ENCODE results near the gene KISS1. TPM values are rescaled to one million over a fixed set of nuclear protein-coding genes. Genes with fewer than 3 reads are reported as not detected.

Gene KISS1
- total RNA-seq, 1 experiment from 2014 or later, result 1.3 TPM

DNA sequence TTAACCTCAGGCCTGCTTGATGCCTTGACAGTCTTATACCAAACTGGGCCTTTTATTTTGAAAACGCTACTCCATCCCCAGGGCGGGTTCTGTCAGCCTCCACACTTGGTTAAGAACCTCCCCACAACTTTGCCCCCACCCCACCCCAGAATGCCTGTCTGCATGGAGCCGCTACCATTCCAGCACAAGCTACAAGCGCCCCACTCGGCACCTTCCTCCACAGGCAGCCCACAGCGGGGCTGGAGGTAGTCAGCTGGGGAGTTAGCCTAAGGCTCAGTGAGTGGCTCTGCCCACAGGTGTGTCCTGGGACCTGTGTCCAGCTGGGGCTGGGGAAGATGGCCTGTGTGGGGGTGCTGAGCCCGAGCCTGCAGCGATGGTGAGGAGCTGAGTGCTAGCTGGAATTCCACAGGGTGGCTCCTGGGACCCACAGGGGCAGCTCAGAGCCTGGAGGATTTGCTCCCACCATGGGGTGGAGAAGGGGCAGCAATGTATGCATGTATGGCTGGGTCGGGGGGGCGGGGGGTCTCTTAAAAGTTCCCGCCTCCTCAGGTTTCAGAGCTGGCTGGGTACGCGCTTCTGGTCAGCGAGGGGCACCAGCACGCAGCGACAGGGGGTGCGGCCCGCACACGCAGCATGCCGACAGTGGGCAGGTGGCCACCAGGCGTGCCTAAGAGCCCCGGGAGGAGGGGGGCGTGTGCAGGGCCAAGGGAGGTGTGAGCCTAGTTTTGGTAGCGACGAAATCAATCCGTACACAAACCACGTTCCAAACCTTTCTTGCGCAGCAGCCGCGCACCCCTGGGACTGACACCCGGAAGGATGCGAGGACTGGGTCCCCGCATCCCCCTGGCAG lies 45.4 kb downstream of the KISS1 start:
- Histone ChIP-seq H3K27ac (ENCODE audit: low read depth, low read length) (peak overlapping the region; percentile 37; the same call in 1 of the 2 replicates), H4K20me1 (ENCODE audit: insufficient read depth) (no peaks in the 10 kb centered on the region), H3K4me3 (replicated peaks in 1 of 2; ENCODE audit: low read depth in 1 of 2, low read length in 2 of 2) (peak overlapping the region; percentile 51 to 71), H3K36me3 (ENCODE audit: control insufficient read depth in 1 of 2, insufficient read depth in 2 of 2, low read length in 2 of 2) (no peaks in the 10 kb centered on the region), H3K79me2 (ENCODE audit: insufficient read depth, low read length) (no peaks in the 10 kb centered on the region), H3K4me2 (ENCODE audit: low read length) (peak overlapping the region; percentile 97), H3K4me1 (ENCODE audit: control insufficient read depth in 1 of 2, insufficient read depth in 2 of 2, low read length in 2 of 2) (peaks cover 8 to 27% of the 10 kb centered on the region in 2 experiments), H3K9me2 (ENCODE audit: insufficient read depth) (no peaks in the 10 kb centered on the region), H3K9me3 (ENCODE audit: control insufficient read depth in 1 of 2, insufficient read depth in 1 of 2, low read depth in 1 of 2, low read length in 2 of 2) (no peaks in the 10 kb centered on the region), H3K9ac (ENCODE audit: low read length) (peak overlapping the region; percentile 72), H3K27me3 (ENCODE audit: insufficient read depth, low read length) (no peaks in the 10 kb centered on the region), H2AFZ (ENCODE audit: low read depth, low read length, poor library complexity, severe bottlenecking) (no peak overlapping the region)
- intact Hi-C loops (cut with micrococcal nuclease), result no loop called here
- ATAC-seq (peak; percentile 20), DNase-seq (ENCODE audit: low read depth, low spot score) (no peak)
- no peak for TF ChIP-seq POLR2AphosphoS5 (IDR thresholded peaks at IDR 0.05; ENCODE audit: low read depth, low read length)
- no peak for TF ChIP-seq EGR1 (IDR thresholded peaks at IDR 0.05; ENCODE audit: low read depth)
- TF ChIP-seq, protein P1, sequence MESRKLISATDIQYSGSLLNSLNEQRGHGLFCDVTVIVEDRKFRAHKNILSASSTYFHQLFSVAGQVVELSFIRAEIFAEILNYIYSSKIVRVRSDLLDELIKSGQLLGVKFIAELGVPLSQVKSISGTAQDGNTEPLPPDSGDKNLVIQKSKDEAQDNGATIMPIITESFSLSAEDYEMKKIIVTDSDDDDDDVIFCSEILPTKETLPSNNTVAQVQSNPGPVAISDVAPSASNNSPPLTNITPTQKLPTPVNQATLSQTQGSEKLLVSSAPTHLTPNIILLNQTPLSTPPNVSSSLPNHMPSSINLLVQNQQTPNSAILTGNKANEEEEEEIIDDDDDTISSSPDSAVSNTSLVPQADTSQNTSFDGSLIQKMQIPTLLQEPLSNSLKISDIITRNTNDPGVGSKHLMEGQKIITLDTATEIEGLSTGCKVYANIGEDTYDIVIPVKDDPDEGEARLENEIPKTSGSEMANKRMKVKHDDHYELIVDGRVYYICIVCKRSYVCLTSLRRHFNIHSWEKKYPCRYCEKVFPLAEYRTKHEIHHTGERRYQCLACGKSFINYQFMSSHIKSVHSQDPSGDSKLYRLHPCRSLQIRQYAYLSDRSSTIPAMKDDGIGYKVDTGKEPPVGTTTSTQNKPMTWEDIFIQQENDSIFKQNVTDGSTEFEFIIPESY (IDR thresholded peaks at IDR 0.05; ENCODE audit: extremely low read depth, insufficient replicate concordance, low read length), result no peak
- TF ChIP-seq EZH2 (IDR thresholded peaks at IDR 0.05), result no peak
- TF ChIP-seq POLR2A (IDR thresholded peaks at IDR 0.05; ENCODE audit: borderline replicate concordance, extremely low read depth, insufficient read depth, insufficient read length), result no peak
- TF ChIP-seq JUND (IDR thresholded peaks at IDR 0.05), result no peak
- TF ChIP-seq CEBPB (IDR thresholded peaks at IDR 0.05; ENCODE audit: low read depth), result no peak
- no peak for TF ChIP-seq SIN3A (IDR thresholded peaks at IDR 0.05; ENCODE audit: low read depth)
- TF ChIP-seq, protein P2, sequence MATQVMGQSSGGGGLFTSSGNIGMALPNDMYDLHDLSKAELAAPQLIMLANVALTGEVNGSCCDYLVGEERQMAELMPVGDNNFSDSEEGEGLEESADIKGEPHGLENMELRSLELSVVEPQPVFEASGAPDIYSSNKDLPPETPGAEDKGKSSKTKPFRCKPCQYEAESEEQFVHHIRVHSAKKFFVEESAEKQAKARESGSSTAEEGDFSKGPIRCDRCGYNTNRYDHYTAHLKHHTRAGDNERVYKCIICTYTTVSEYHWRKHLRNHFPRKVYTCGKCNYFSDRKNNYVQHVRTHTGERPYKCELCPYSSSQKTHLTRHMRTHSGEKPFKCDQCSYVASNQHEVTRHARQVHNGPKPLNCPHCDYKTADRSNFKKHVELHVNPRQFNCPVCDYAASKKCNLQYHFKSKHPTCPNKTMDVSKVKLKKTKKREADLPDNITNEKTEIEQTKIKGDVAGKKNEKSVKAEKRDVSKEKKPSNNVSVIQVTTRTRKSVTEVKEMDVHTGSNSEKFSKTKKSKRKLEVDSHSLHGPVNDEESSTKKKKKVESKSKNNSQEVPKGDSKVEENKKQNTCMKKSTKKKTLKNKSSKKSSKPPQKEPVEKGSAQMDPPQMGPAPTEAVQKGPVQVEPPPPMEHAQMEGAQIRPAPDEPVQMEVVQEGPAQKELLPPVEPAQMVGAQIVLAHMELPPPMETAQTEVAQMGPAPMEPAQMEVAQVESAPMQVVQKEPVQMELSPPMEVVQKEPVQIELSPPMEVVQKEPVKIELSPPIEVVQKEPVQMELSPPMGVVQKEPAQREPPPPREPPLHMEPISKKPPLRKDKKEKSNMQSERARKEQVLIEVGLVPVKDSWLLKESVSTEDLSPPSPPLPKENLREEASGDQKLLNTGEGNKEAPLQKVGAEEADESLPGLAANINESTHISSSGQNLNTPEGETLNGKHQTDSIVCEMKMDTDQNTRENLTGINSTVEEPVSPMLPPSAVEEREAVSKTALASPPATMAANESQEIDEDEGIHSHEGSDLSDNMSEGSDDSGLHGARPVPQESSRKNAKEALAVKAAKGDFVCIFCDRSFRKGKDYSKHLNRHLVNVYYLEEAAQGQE (IDR thresholded peaks at IDR 0.05; ENCODE audit: low read depth), result no peak
- no peak for TF ChIP-seq SRF (IDR thresholded peaks at IDR 0.05; ENCODE audit: low read depth)
- no peak for TF ChIP-seq TCF7L2 (IDR thresholded peaks at IDR 0.05; ENCODE audit: borderline replicate concordance, extremely low read depth, insufficient read depth, insufficient read length)
- no peak for TF ChIP-seq ZNF274 (IDR thresholded peaks at IDR 0.05; ENCODE audit: low read depth, low read length)
- TF ChIP-seq, protein P3, sequence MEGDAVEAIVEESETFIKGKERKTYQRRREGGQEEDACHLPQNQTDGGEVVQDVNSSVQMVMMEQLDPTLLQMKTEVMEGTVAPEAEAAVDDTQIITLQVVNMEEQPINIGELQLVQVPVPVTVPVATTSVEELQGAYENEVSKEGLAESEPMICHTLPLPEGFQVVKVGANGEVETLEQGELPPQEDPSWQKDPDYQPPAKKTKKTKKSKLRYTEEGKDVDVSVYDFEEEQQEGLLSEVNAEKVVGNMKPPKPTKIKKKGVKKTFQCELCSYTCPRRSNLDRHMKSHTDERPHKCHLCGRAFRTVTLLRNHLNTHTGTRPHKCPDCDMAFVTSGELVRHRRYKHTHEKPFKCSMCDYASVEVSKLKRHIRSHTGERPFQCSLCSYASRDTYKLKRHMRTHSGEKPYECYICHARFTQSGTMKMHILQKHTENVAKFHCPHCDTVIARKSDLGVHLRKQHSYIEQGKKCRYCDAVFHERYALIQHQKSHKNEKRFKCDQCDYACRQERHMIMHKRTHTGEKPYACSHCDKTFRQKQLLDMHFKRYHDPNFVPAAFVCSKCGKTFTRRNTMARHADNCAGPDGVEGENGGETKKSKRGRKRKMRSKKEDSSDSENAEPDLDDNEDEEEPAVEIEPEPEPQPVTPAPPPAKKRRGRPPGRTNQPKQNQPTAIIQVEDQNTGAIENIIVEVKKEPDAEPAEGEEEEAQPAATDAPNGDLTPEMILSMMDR (IDR thresholded peaks at IDR 0.05 in 2 of 3, conservative IDR thresholded peaks at IDR 0.05 in 1 of 3; ENCODE audit: borderline replicate concordance in 1 of 3, insufficient read depth in 1 of 3, low read depth in 2 of 3, low read length in 2 of 3), result no peak
- no peak for TF ChIP-seq ELF1 (IDR thresholded peaks at IDR 0.05; ENCODE audit: borderline replicate concordance, low read depth)
- TF ChIP-seq EZH2phosphoT487 (IDR thresholded peaks at IDR 0.05; ENCODE audit: borderline replicate concordance), result no peak
- TF ChIP-seq, protein P4, sequence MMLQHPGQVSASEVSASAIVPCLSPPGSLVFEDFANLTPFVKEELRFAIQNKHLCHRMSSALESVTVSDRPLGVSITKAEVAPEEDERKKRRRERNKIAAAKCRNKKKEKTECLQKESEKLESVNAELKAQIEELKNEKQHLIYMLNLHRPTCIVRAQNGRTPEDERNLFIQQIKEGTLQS (IDR thresholded peaks at IDR 0.05), result no peak
- ChIA-PET POLR2A (interaction anchor here (0.6 to 1.3 kb wide), 2 partner anchors 280 to 421 kb away, joined by 3 to 4 read pairs; no protein-coding TSS in a partner anchor), RAD21 (ENCODE audit: low non-redundant PET in 1 of 2, low total read pairs in 2 of 2, uncharacterized antibody in 2 of 2, unreplicated experiment in 2 of 2) (no interaction called here), CTCF (interaction anchor here (0.9 to 4.3 kb wide), 5 partner anchors 12 to 248 kb away, joined by 3 to 18 read pairs (median 6); no protein-coding TSS in a partner anchor)
- BruUV-seq (replicated peaks), result no TSS peak
